NOMO-1 treated with dmso at 0.1 percent for 144 hours (cell line): Measurements from ENCODE around the gene DDX46.
"Not testable (repeated sequence)": the region's sequence is repeated elsewhere in the genome, so short reads cannot be mapped to it uniquely, and the experiment has no call there.

Source experiments
- DNase-seq: peaks from one replicate; lab custom pipeline; 2025; ENCODE audit not compliant: unreplicated experiment; lab: John Stamatoyannopoulos, UW

Gene DDX46

GRCh38 chr5:134844252-134844651 lies 85.7 kb downstream of the DDX46 start:
- no peak for DNase-seq

GRCh38 chr5:134845335-134845851 lies 86.8 kb downstream of the DDX46 start:
- DNase-seq: no peak

- DNase-seq: peak; percentile 93
Observed at GRCh38 chr5:134845852-134846640, 87.5 kb downstream of the DDX46 start, which contains the start of gene C5orf24. Gene C5orf24 (plus strand): TSS chr5:134845968. CDS start chr5:134854901, 8,933 bp downstream.

- peak; percentile 28 for DNase-seq
Observed at GRCh38 chr5:134846641-134846960, 88.0 kb downstream of the DDX46 start.

GRCh38 chr5:134849434-134849933 lies 90.9 kb downstream of the DDX46 start:
- not testable (repeated sequence) for DNase-seq

- DNase-seq: no peak
Observed at GRCh38 chr5:134851307-134851923, 92.8 kb downstream of the DDX46 start.

GRCh38 chr5:134856465-134856864 lies 97.9 kb downstream of the DDX46 start:
- not testable (repeated sequence) for DNase-seq

- DNase-seq: no peak
Observed at GRCh38 chr5:134857401-134857800, 98.8 kb downstream of the DDX46 start.

GRCh38 chr5:134864707-134865106 lies 106.1 kb downstream of the DDX46 start:
- no peak for DNase-seq

GRCh38 chr5:134873494-134873893 lies 114.9 kb downstream of the DDX46 start:
- no peak for DNase-seq

- DNase-seq: peak; percentile 79
Observed at GRCh38 chr5:134873987-134874830, 115.6 kb downstream of the DDX46 start, which contains the start of gene TXNDC15. Gene TXNDC15 (plus strand): TSS chr5:134874371. CDS start chr5:134874428, 57 bp downstream.

- no peak for DNase-seq
Observed at GRCh38 chr5:134874831-134875655, 116.5 kb downstream of the DDX46 start.

- no peak for DNase-seq
Observed at GRCh38 chr5:134877159-134877558, 118.6 kb downstream of the DDX46 start.

GRCh38 chr5:134878403-134878802 lies 119.8 kb downstream of the DDX46 start:
- no peak for DNase-seq

GRCh38 chr5:134879456-134879855 lies 120.9 kb downstream of the DDX46 start:
- no peak for DNase-seq
